GF-D8 (cell line): ENCODE measurements around the gene CAVIN2.
"Not testable (repeated sequence)": the region's sequence is repeated elsewhere in the genome, so short reads cannot be mapped to it uniquely, and the experiment has no call there.

ENCODE experiments used
- DNase-seq: peaks from one replicate; lab custom pipeline; 2025; lab: John Stamatoyannopoulos, UW

CAVIN2 gene

GRCh38 chr2:191799526-191799925 is 47.4 kb downstream of the CAVIN2 start:
- DNase-seq: no peak

GRCh38 chr2:191797942-191798876 is 48.7 kb downstream of the CAVIN2 start:
- no peak for DNase-seq

- no peak for DNase-seq
Measured at GRCh38 chr2:191797500-191797899, 49.4 kb downstream of the CAVIN2 start.

- DNase-seq: no peak
Measured at GRCh38 chr2:191795715-191796114, 51.2 kb downstream of the CAVIN2 start.

- DNase-seq: no peak
Measured at GRCh38 chr2:191791953-191792560, 54.8 kb downstream of the CAVIN2 start.

- DNase-seq: no peak
Measured at GRCh38 chr2:191790737-191791136, 56.2 kb downstream of the CAVIN2 start.

- no peak for DNase-seq
Measured at GRCh38 chr2:191789796-191790195, 57.1 kb downstream of the CAVIN2 start.

GRCh38 chr2:191786694-191787093 is 60.2 kb downstream of the CAVIN2 start:
- DNase-seq: no peak

GRCh38 chr2:191785651-191786050 is 61.2 kb downstream of the CAVIN2 start:
- not testable (repeated sequence) for DNase-seq
